ENCODE measurements around the gene EMC6.

DNA sequence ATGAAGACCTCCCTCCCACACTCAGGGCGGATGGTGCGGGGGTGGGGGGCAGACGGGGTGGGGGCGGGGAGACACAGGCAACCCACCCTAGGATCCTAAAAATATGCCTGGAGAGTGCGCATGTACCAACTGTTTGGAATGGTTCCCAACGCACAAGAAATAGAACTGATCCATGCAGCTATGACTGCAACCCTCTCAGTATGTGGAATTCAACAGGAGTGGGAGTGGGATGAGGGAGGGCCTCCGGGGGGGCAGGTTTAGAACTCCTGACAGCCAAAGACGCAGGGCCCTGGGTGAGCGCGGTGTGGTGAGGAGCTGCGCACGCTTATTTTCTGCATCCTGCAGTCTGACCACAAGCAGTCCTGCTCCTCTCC lies 28.5 kb downstream of the EMC6 start:
- TF ChIP-seq EZH2 (IDR thresholded peaks at IDR 0.05; ENCODE audit: borderline replicate concordance) (no peak), EZH2phosphoT487 (IDR thresholded peaks at IDR 0.05; ENCODE audit: low read depth, severe bottlenecking, unreplicated experiment) (no peak)
- TF ChIP-seq, protein P1, sequence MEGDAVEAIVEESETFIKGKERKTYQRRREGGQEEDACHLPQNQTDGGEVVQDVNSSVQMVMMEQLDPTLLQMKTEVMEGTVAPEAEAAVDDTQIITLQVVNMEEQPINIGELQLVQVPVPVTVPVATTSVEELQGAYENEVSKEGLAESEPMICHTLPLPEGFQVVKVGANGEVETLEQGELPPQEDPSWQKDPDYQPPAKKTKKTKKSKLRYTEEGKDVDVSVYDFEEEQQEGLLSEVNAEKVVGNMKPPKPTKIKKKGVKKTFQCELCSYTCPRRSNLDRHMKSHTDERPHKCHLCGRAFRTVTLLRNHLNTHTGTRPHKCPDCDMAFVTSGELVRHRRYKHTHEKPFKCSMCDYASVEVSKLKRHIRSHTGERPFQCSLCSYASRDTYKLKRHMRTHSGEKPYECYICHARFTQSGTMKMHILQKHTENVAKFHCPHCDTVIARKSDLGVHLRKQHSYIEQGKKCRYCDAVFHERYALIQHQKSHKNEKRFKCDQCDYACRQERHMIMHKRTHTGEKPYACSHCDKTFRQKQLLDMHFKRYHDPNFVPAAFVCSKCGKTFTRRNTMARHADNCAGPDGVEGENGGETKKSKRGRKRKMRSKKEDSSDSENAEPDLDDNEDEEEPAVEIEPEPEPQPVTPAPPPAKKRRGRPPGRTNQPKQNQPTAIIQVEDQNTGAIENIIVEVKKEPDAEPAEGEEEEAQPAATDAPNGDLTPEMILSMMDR (IDR thresholded peaks at IDR 0.05; ENCODE audit: poor library complexity) = no peak

All from hepatocyte (in vitro differentiated cells).